A673 (cell line): ENCODE results near the gene AARS2. TPM values are rescaled to one million over a fixed set of nuclear protein-coding genes. Genes with fewer than 3 reads are reported as not detected.

ENCODE experiments used
- BruUV-seq: library from RNA; stranded (reverse); fragments of 400-500 nt; replicated peaks from 2 replicates; lab custom pipeline; 2021; lab: Mats Ljungman, UMichigan
- CTCF ChIA-PET: fragments of 300-600 bp; sonication (Branson Sonifier 250); formaldehyde crosslinking; loops from one replicate; lab custom pipeline; 2022; ENCODE audit warnings: antibody characterized with exemption; lab: Charles Lee
- POLR2A ChIA-PET: fragments of 300-600 bp; sonication (Branson Sonifier 250); formaldehyde crosslinking; loops from one replicate; lab custom pipeline; 2022; ENCODE audit warnings: antibody characterized with exemption; ENCODE audit not compliant: low non-redundant PET; lab: Charles Lee
- DNase-seq: peaks from one replicate; pipeline ENCODE4 v3.0.0-alpha.2; 2015; ENCODE audit warnings: low spot score
- H3K27ac ChIP-seq: fragments of 200-600 bp; sonication (generic); 2 replicates; pipeline ENCODE4 v1.5.1; 2016; ENCODE audit warnings: mixed run types, low read depth, mild to moderate bottlenecking, mixed read lengths, antibody characterized with exemption, low read length; ENCODE audit not compliant: poor library complexity, severe bottlenecking
- H3K27me3 ChIP-seq: fragments of 200-600 bp; sonication (generic); replicated peaks from 2 replicates; pipeline ENCODE4 v1.6.1; 2017; ENCODE audit warnings: mixed run types, low read depth, mild to moderate bottlenecking, mixed read lengths, antibody characterized with exemption, low read length; ENCODE audit not compliant: insufficient read depth, poor library complexity
- H3K36me3 ChIP-seq: fragments of 200-600 bp; sonication (generic); 2 replicates; pipeline ENCODE4 v1.6.1; 2016; ENCODE audit warnings: mixed run types, mild to moderate bottlenecking, mixed read lengths, antibody characterized with exemption, low read length; ENCODE audit not compliant: insufficient read depth, poor library complexity, severe bottlenecking
- H3K4me1 ChIP-seq: fragments of 200-600 bp; sonication (generic); 2 replicates; pipeline ENCODE4 v1.6.1; 2017; ENCODE audit warnings: mixed run types, mild to moderate bottlenecking, mixed read lengths, antibody characterized with exemption, low read length; ENCODE audit not compliant: insufficient read depth, poor library complexity, severe bottlenecking
- H3K4me3 ChIP-seq: fragments of 200-600 bp; sonication (generic); 2 replicates; pipeline ENCODE4 v1.5.1; 2016; ENCODE audit warnings: low read depth, mixed run types, mild to moderate bottlenecking, mixed read lengths, low read length; ENCODE audit not compliant: poor library complexity, severe bottlenecking
- H3K9me3 ChIP-seq: fragments of 200-600 bp; sonication (generic); 2 replicates; pipeline ENCODE4 v1.6.1; 2016; ENCODE audit warnings: mixed run types, low read depth, mild to moderate bottlenecking, mixed read lengths, antibody characterized with exemption, low read length; ENCODE audit not compliant: poor library complexity, severe bottlenecking
- EZH2 ChIP-seq: fragments of 200-600 bp; sonication (generic); IDR thresholded peaks from 2 replicates; pipeline ENCODE4 v1.6.1; 2017; ENCODE audit warnings: borderline replicate concordance, low read depth, mild to moderate bottlenecking, mixed read lengths, antibody characterized with exemption, low read length; ENCODE audit not compliant: poor library complexity, severe bottlenecking
- intact Hi-C: fragments of 100-400 bp; cut with micrococcal nuclease; formaldehyde crosslinking; loops from one replicate; pipeline ENCODE4 v1.10.0; 2022; ENCODE audit not compliant: unreplicated experiment
- total RNA-seq: library from RNA; stranded (reverse); gene quantifications from 2 replicates; pipeline ENCODE4 v1.2.3, GENCODE V29; 2021
- TF ChIP-seq, protein P1 (sequence below): fragments of 300-800, 200-600 bp; sonication (generic); conservative IDR thresholded peaks from 2 replicates; pipeline ENCODE4 v1.5.1; 2017; ENCODE audit warnings: low read depth, mild to moderate bottlenecking, antibody characterized with exemption, low read length, moderate library complexity, mixed read lengths

AARS2 gene
- total RNA-seq, 1 experiment from 2014 or later: 25.0 TPM

DNA sequence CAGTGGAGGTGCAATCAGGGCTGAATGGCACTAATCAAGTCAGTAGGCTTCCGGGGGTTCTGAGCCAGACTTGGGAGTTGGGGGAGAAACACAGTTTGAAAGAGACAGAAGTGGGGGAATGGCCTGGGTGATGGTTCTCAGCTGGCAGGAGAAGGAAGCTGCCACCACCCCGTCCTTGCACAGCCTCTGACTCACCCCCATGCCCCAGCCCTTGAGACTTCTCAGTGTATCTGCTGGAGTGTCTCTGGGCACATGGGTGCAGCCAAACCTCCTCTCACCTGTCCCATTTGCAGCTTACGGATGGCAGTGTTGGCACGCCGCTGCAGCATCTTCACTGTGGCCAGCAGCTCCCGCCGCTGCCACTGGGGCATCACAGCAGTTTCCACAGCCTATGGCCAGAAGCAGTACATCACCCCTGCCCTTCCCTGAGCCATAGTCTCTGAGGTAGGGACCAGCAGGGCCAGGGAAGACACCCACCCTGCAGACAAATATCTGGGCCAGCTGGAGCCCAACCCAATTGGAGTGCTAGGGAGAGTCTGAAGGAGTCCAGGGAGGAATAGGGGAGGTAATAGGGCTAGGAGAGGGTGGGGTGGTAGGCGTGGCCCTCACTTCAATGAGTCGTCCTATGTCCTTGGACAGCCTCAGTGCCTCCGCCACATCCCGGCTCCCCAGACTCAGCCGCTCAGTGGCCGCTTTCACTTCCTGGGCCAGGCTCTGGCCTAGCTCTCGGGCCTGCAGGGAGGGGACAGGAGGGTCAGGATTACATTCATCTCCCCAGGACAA lies 11.2 kb downstream of the AARS2 start:
- TF ChIP-seq, protein P1, sequence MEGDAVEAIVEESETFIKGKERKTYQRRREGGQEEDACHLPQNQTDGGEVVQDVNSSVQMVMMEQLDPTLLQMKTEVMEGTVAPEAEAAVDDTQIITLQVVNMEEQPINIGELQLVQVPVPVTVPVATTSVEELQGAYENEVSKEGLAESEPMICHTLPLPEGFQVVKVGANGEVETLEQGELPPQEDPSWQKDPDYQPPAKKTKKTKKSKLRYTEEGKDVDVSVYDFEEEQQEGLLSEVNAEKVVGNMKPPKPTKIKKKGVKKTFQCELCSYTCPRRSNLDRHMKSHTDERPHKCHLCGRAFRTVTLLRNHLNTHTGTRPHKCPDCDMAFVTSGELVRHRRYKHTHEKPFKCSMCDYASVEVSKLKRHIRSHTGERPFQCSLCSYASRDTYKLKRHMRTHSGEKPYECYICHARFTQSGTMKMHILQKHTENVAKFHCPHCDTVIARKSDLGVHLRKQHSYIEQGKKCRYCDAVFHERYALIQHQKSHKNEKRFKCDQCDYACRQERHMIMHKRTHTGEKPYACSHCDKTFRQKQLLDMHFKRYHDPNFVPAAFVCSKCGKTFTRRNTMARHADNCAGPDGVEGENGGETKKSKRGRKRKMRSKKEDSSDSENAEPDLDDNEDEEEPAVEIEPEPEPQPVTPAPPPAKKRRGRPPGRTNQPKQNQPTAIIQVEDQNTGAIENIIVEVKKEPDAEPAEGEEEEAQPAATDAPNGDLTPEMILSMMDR: no peak
- TF ChIP-seq EZH2: no peak
- Histone ChIP-seq H3K27me3 (peaks cover 10% of the 10 kb centered on the region), H3K4me1 (no peaks in the 10 kb centered on the region), H3K4me3 (no peak overlapping the region), H3K36me3 (peaks cover 50% of the 10 kb centered on the region), H3K27ac (no peak overlapping the region), H3K9me3 (no peaks in the 10 kb centered on the region)
- intact Hi-C loops: no loop called here
- DNase-seq: no peak
- BruUV-seq: no TSS peak
- CTCF ChIA-PET: no interaction called here
- POLR2A ChIA-PET: interaction anchor here (0.6 kb wide), 1 partner anchor 104 kb away, joined by 3 read pairs; no protein-coding TSS in a partner anchor

DNA sequence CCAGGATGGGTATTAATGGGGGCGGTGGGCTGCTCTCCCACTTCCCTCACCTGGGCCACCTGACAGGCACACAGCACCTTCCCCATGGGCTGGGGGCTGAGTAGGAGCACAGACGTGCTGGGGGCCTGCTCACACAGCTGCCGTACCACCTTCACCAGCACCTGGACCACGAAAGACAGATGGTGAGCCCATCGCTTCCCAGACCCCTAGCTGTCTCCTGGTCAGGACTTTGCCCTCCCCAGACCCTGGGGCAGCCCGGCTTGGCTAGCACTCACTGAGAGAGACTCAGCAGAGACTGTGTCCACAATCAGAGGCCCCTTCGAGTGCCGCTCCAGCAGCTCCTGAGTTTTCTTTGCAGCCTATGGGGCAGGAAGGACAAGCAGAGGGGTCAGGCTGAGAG lies 12.0 kb downstream of the AARS2 start:
- Histone ChIP-seq H3K27ac (no peak overlapping the region), H3K36me3 (peaks cover 50% of the 10 kb centered on the region), H3K4me3 (no peak overlapping the region), H3K4me1 (no peaks in the 10 kb centered on the region), H3K27me3 (peaks cover 18% of the 10 kb centered on the region), H3K9me3 (no peaks in the 10 kb centered on the region)
- intact Hi-C loops: no loop called here
- TF ChIP-seq EZH2: no peak
- TF ChIP-seq, protein P1: no peak
- CTCF ChIA-PET: no interaction called here
- DNase-seq: no peak
- POLR2A ChIA-PET: no interaction called here
- no TSS peak for BruUV-seq

DNA sequence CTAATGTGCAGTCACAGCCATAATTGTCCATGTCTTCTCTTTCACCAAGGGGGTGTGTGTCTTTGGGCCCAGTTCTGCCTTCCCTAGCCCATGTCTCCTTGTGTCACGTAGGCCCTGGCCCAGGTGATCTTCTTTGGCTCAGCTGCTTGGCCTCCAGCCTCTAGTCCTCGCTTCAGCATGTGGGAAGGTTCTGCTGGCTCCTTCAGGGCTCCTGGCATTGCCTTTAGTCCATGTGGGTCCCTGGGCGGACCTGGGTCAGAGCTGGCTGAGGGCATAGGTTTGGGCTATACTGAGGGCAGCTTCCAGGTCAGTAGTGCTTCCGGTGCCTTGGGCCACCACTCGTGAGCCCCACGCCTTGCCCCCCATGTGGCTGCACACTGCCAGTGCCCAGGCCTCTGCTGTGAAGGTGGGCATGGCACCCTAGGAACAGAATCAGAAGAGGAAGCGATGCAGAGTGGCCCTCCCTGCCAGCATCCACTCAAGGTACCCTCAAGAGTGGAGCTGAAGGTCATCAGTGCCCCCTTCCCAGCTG lies 12.8 kb downstream of the AARS2 start:
- Histone ChIP-seq H3K27ac (no peak overlapping the region), H3K9me3 (no peaks in the 10 kb centered on the region), H3K27me3 (peaks cover 23% of the 10 kb centered on the region), H3K4me1 (no peaks in the 10 kb centered on the region), H3K36me3 (peaks cover 47% of the 10 kb centered on the region), H3K4me3 (no peak overlapping the region)
- CTCF ChIA-PET: no interaction called here
- intact Hi-C loops: no loop called here
- BruUV-seq: no TSS peak
- DNase-seq: no peak
- POLR2A ChIA-PET: no interaction called here
- TF ChIP-seq, protein P1: no peak
- TF ChIP-seq EZH2: no peak
